K562 (cell line): ENCODE measurements around the gene ATXN1L. TPM values are rescaled to one million over a fixed set of nuclear protein-coding genes. Genes with fewer than 3 reads are reported as not detected.
"Not testable (repeated sequence)": the region's sequence is repeated elsewhere in the genome, so short reads cannot be mapped to it uniquely, and the experiment has no call there.

Source experiments
- ATAC-seq: fragments of 200-7000 bp; cut with Tn5 transposase; 3 replicates; pipeline ENCODE4 v1.9.1; 2020; ENCODE audit warnings: moderate library complexity
- BruUV-seq: library from RNA; stranded (reverse); fragments of 400-500 nt; replicated peaks from 2 replicates; lab custom pipeline; 2021; lab: Mats Ljungman, UMichigan
- CTCF ChIA-PET: fragments of 300-600 bp; formaldehyde crosslinking; extraction: SDS; loops from one replicate; lab custom pipeline; 2021; ENCODE audit warnings: low intra/inter-chr PET ratio; lab: Yijun Ruan, JAX
- POLR2A ChIA-PET: fragments of 300-600, 350-650 bp; sonication (Branson Sonifier 250); formaldehyde crosslinking; extraction: SDS; loops from one replicate; lab custom pipeline; 2021; ENCODE audit warnings: antibody characterized with exemption, inconsistent platforms; lab: Yijun Ruan, JAX
- DNase-seq, 4 experiments: peaks; one replicate each; pipeline versions ENCODE4 v3.0.0 to v3.0.0-alpha.2; 2011 to 2018; ENCODE audit warnings: low spot score in 3 of 4, mixed read lengths in 3 of 4; ENCODE audit errors: extremely low read depth in 1 of 4
- FAIRE-seq: peaks from 2 replicates; lab custom pipeline; 2011; peaks lifted over from hg19 to GRCh38; lab: Jason Lieb, UNC
- H2AFZ ChIP-seq: 2 replicates; pipeline ENCODE4 v1.6.0; 2011; ENCODE audit warnings: low read depth, low read length, control low read depth, inconsistent platforms
- H3K27ac ChIP-seq: fragments of 200-600 bp; 3 replicates; pipeline ENCODE4 v1.8.0; 2011; ENCODE audit warnings: low read depth, mild to moderate bottlenecking, control low read depth, inconsistent platforms, low read length, moderate library complexity, mixed read lengths; ENCODE audit errors: extremely low read depth
- H3K27me3 ChIP-seq, 2 experiments: fragments of 300-600 bp in 1 of 2; 2 replicates in 1 of 2; 3 replicates in 1 of 2; pipeline versions ENCODE4 v1.6.0 to v1.8.0; 2011; ENCODE audit warnings: inconsistent platforms in 2 of 2, low read length in 2 of 2, mild to moderate bottlenecking in 1 of 2, mixed read lengths in 1 of 2, moderate library complexity in 1 of 2; ENCODE audit not compliant: control insufficient read depth in 2 of 2, insufficient read depth in 2 of 2
- H3K36me3 ChIP-seq: fragments of 300-600 bp; 3 replicates; pipeline ENCODE4 v1.8.0; 2011; ENCODE audit warnings: mild to moderate bottlenecking, low read length, inconsistent platforms; ENCODE audit not compliant: control insufficient read depth, insufficient read depth
- H3K4me1 ChIP-seq, 2 experiments: fragments of 200-600 bp in 1 of 2; replicated peaks in 1 of 2; 2 replicates in 1 of 2; 3 replicates in 1 of 2; pipeline versions ENCODE4 v1.5.1 to v1.8.0; 2011; ENCODE audit warnings: inconsistent platforms in 2 of 2, low read length in 2 of 2, mild to moderate bottlenecking in 1 of 2, mixed read lengths in 1 of 2, moderate library complexity in 1 of 2; ENCODE audit not compliant: control insufficient read depth in 2 of 2, insufficient read depth in 2 of 2
- H3K4me2 ChIP-seq: 2 replicates; pipeline ENCODE4 v1.6.1; 2011; ENCODE audit warnings: low read length, control low read depth, inconsistent platforms, mixed read lengths; ENCODE audit not compliant: insufficient read depth
- H3K4me3 ChIP-seq: fragments of 200-600 bp; sonication (generic), shearing (Covaris generic); 2 replicates; pipeline ENCODE4 v1.5.1; 2016; ENCODE audit warnings: control low read depth, inconsistent platforms
- H3K79me2 ChIP-seq: fragments of 200-600 bp; 3 replicates; pipeline ENCODE4 v1.8.0; 2011; ENCODE audit warnings: low read length, inconsistent platforms; ENCODE audit not compliant: control insufficient read depth, insufficient read depth
- H3K9ac ChIP-seq, 2 experiments: 2 replicates each; pipeline versions ENCODE4 v1.6.0 to v1.6.1; 2011; ENCODE audit warnings: low read depth in 2 of 2, low read length in 2 of 2, control low read depth in 1 of 2, inconsistent platforms in 1 of 2, mild to moderate bottlenecking in 1 of 2, mixed read lengths in 1 of 2; ENCODE audit not compliant: insufficient read depth in 1 of 2
- H3K9me1 ChIP-seq: one replicate; pipeline ENCODE4 v1.6.0; 2011; ENCODE audit warnings: inconsistent platforms, mild to moderate bottlenecking, low read length, moderate library complexity; ENCODE audit not compliant: control insufficient read depth, insufficient read depth
- H3K9me3 ChIP-seq: replicated peaks from 2 replicates; pipeline ENCODE4 v1.5.1; 2011; ENCODE audit warnings: low read depth, low read length, inconsistent platforms; ENCODE audit not compliant: control insufficient read depth, insufficient read depth
- H4K20me1 ChIP-seq: replicated peaks from 2 replicates; pipeline ENCODE4 v1.6.1; 2011; ENCODE audit warnings: low read length, inconsistent platforms, mixed read lengths; ENCODE audit not compliant: control insufficient read depth, insufficient read depth
- ARID2 ChIP-seq: fragments of 450-650 bp; IDR thresholded peaks from 2 replicates; pipeline ENCODE4 v1.6.1; 2017; ENCODE audit warnings: antibody characterized with exemption, mild to moderate bottlenecking
- NCOR1 ChIP-seq: fragments of 450-650 bp; IDR thresholded peaks from 2 replicates; pipeline ENCODE4 v1.6.1; 2016; ENCODE audit warnings: mild to moderate bottlenecking, moderate library complexity
- PRPF4 ChIP-seq: fragments of 200-400 bp; formaldehyde crosslinking; IDR thresholded peaks from one replicate; pipeline ENCODE4 v1.6.1; 2017; ENCODE audit warnings: low read length, low read depth, mild to moderate bottlenecking; ENCODE audit not compliant: insufficient read depth, poor library complexity, severe bottlenecking
- ZNF121 ChIP-seq: sonication (generic); formaldehyde crosslinking; conservative IDR thresholded peaks from 2 replicates; pipeline ENCODE4 v1.8.0; 2022; ENCODE audit warnings: missing genetic modification reagents
- ZNF212 ChIP-seq: fragments of 450-650 bp; formaldehyde crosslinking; IDR thresholded peaks from 2 replicates; pipeline ENCODE4 v1.4.0; 2020; ENCODE audit warnings: mild to moderate bottlenecking
- ZNF507 ChIP-seq: conservative IDR thresholded peaks from 2 replicates; pipeline ENCODE4 v1.6.1; 2017; ENCODE audit warnings: missing genetic modification characterization, missing compliant biosample characterization
- WGBS: fragments of 100-300 bp; shearing (Covaris generic); methylation state at CpG from one replicate; pipeline ENCODE4 v1.1.6; 2016; ENCODE audit warnings: low coverage, mixed read lengths; ENCODE audit not compliant: insufficient coverage; ENCODE audit errors: missing lambda C conversion rate; 5-methylcytosine and 5-hydroxymethylcytosine counted together
- in situ Hi-C: fragments of 300-500 bp; cut with MboI; formaldehyde crosslinking; loops from 4 replicates; pipeline ENCODE4 v1.15.0; 2018; ENCODE audit warnings: inconsistent platforms, mixed read lengths
- intact Hi-C: fragments of 100-400 bp; cut with micrococcal nuclease; formaldehyde crosslinking; loops from 2 replicates; pipeline ENCODE4 v1.14.2; 2022
- polyA plus RNA-seq, 8 experiments: library from polyadenylated mRNA; depleted of rRNA in 4 of 8; stranded (reverse) in 5 of 8; unstranded in 3 of 8; fragments of >200 nt; fragmentation: Nextera tagmentation in 2 of 8; fragmentation: Illumina TruSeq in 1 of 8; extraction: Ambion mirVana in 2 of 8; extraction: Trizol in 1 of 8; gene quantifications; 2 replicates each; pipeline versions ENCODE4 v1.2.1 to v1.2.3, GENCODE V29; 2011 to 2014; ENCODE audit warnings: inconsistent platforms in 1 of 8, missing spikeins in 1 of 8
- total RNA-seq, 7 experiments: library from RNA; depleted of rRNA in 6 of 7; stranded (reverse); fragments of >200 nt in 6 of 7; fragmentation: Illumina TruSeq in 2 of 7; extraction: Trizol in 2 of 7; gene quantifications; 2 replicates each; pipeline versions ENCODE4 v1.2.1 to v1.2.3, GENCODE V29; 2011 to 2021; ENCODE audit warnings: low replicate concordance in 1 of 7

Gene ATXN1L
- total and polyA plus RNA-seq, 9 of the 15 experiments (the other 6 are each of a cell fraction or from before 2014, with no cell fraction given) = 1.4 to 11.3 (median 9.3) TPM

DNA sequence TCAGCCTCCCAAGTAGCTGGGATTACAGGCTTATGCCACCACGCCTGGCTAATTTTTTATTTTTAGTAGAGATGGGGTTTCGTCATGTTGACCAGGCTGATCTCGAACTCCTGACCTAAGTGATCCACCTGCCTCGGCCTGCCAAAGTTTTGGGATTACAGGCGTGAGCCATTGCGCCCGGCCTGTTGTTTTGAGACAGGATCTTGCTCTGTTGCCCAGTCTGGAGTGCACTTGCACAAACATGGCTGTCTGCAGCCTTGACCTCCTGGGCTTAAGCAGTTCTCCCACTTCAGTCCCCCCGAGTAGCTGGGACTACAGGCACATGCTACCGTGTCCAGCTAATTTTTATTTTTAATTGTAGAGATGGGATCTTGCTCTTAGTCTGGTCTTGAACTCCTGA, 58.5 kb downstream of the ATXN1L start:
- no peak for TF ChIP-seq ZNF507 (tag)
- no peak for TF ChIP-seq PRPF4
- peak; percentile 91 for TF ChIP-seq ZNF121 (CRISPR knock-in tag)
- TF ChIP-seq ZNF212 = no peak
- TF ChIP-seq ARID2 = no peak
- TF ChIP-seq NCOR1 = no peak
- intact Hi-C loops = no loop called here
- peaks cover 0 to 4% of the 10 kb centered on the region in 2 experiments; a peak in 2 of 5 replicates for H3K4me1 ChIP-seq

DNA sequence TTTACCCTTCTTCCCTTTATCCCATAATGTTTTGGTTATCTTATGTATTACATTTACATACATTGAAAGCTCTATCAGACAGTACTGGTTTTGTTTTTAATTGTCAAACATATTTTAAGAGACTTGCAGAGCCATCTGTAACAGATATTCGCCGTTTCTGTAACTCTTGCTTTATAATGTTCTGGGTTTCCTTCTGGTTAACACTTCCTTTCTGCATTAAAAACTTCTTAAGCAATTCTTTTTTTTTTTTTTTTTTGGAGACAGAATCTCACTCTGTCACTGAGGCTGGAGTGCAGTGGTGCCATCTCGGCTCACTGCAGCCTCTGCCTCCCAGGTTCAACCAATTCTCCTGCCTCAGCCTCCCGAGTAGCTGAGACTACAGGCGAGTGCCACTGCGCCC, 60.0 kb downstream of the ATXN1L start:
- H3K4me1 ChIP-seq, H3K9me3 ChIP-seq, BruUV-seq, intact Hi-C loops, H3K27ac ChIP-seq, H3K9me1 ChIP-seq, FAIRE-seq, H2AFZ ChIP-seq, DNase-seq, H3K4me3 ChIP-seq, H3K9ac ChIP-seq, ATAC-seq, in situ Hi-C loops, CTCF ChIA-PET, H3K4me2 ChIP-seq, H3K27me3 ChIP-seq: not testable (repeated sequence)
- peaks cover 31% of the 10 kb centered on the region; the same call in 1 of the 2 replicates for H4K20me1 ChIP-seq
- H3K36me3 ChIP-seq = peaks cover 30% of the 10 kb centered on the region
- H3K79me2 ChIP-seq = peaks cover 99% of the 10 kb centered on the region
- POLR2A ChIA-PET = interaction anchor here (0.8 to 1.1 kb wide), 2 partner anchors 14 to 24 kb away, joined by 3 read pairs; no protein-coding TSS in a partner anchor
- WGBS = 88% methylated on average over 6 of the region's 6 CpGs

More for the DNA sequence above, 58.5 kb downstream of the ATXN1L start:
- H3K4me3 ChIP-seq = no peak overlapping the region
- no peaks in the 10 kb centered on the region for H3K9me1 ChIP-seq
- CTCF ChIA-PET = no interaction called here
- BruUV-seq = no TSS peak
- H3K79me2 ChIP-seq = peaks cover 99% of the 10 kb centered on the region
- no peak overlapping the region for H3K27ac ChIP-seq
- no peak for FAIRE-seq
- ATAC-seq = no peak
- no peaks in the 10 kb centered on the region for H3K27me3 ChIP-seq
- H3K4me2 ChIP-seq = no peak overlapping the region
- H3K9me3 ChIP-seq = no peaks in the 10 kb centered on the region
- H4K20me1 ChIP-seq = peaks cover 29% of the 10 kb centered on the region; the same call in 1 of the 2 replicates
- no peak overlapping the region; a peak in 1 of 4 replicates for H3K9ac ChIP-seq
- no peak for DNase-seq
- H3K36me3 ChIP-seq = peaks cover 24% of the 10 kb centered on the region
- WGBS = 87% methylated on average over 9 of the region's 9 CpGs
- POLR2A ChIA-PET = interaction anchor here (0.6 to 1.2 kb wide), 4 partner anchors 8 to 15 kb away, joined by 3 to 8 read pairs (median 3); no protein-coding TSS in a partner anchor
- no peak overlapping the region for H2AFZ ChIP-seq
- in situ Hi-C loops = no loop called here

Other genes starting within 250 kb of the ATXN1L start
Only the 7 nearest of the 11 such genes appear.
- gene PHLPP2, start 121.3 kb upstream of the ATXN1L start, total RNA-seq (2014; rRNA removed) = 1.9 and 2.5 TPM in 2 replicates
- gene PHLPP2, start 121.3 kb upstream of the ATXN1L start, total RNA-seq (2014; rRNA removed; fragmentation: Illumina TruSeq; extraction: Trizol) = 2.6 and 2.7 TPM in 2 replicates
- gene PHLPP2, start 121.3 kb upstream of the ATXN1L start, total RNA-seq (2015; rRNA removed; fragmentation: Illumina TruSeq; extraction: Trizol) = 1.8 and 2.1 TPM in 2 replicates
- gene PHLPP2, start 121.3 kb upstream of the ATXN1L start, total RNA-seq (2021) = 3.1 TPM in 2 replicates
- 4.6 and 7.1 TPM in 2 replicates for gene PHLPP2, start 121.3 kb upstream of the ATXN1L start, polyA plus RNA-seq (2011; rRNA removed)
- 2.6 and 2.9 TPM in 2 replicates for gene PHLPP2, start 121.3 kb upstream of the ATXN1L start, polyA plus RNA-seq (2014; fragmentation: Illumina TruSeq; extraction: Trizol)
- gene PHLPP2, start 121.3 kb upstream of the ATXN1L start, polyA plus RNA-seq (2014; fragmentation: Nextera tagmentation; extraction: Ambion mirVana) = 1 to 10 TPM in 1 of 2 experiments, under 1 TPM in 1; 0.60 to 1.3 TPM
- gene PHLPP2, start 121.3 kb upstream of the ATXN1L start, polyA plus RNA-seq (2014; rRNA removed) = 2.6 and 2.9 TPM in 2 replicates
- 38.2 and 39.4 TPM in 2 replicates for gene AP1G1, start 37.1 kb upstream of the ATXN1L start, total RNA-seq (2014; rRNA removed)
- gene AP1G1, start 37.1 kb upstream of the ATXN1L start, total RNA-seq (2014; rRNA removed; fragmentation: Illumina TruSeq; extraction: Trizol) = 42.0 and 48.3 TPM in 2 replicates
- gene AP1G1, start 37.1 kb upstream of the ATXN1L start, total RNA-seq (2015; rRNA removed; fragmentation: Illumina TruSeq; extraction: Trizol) = 42.1 and 43.4 TPM in 2 replicates
- gene AP1G1, start 37.1 kb upstream of the ATXN1L start, total RNA-seq (2021) = 50.3 and 59.2 TPM in 2 replicates
- gene AP1G1, start 37.1 kb upstream of the ATXN1L start, polyA plus RNA-seq (2011; rRNA removed) = 56.9 and 61.2 TPM in 2 replicates
- 42.8 and 45.7 TPM in 2 replicates for gene AP1G1, start 37.1 kb upstream of the ATXN1L start, polyA plus RNA-seq (2014; fragmentation: Illumina TruSeq; extraction: Trizol)
- gene AP1G1, start 37.1 kb upstream of the ATXN1L start, polyA plus RNA-seq (2014; fragmentation: Nextera tagmentation; extraction: Ambion mirVana) = 10 to 100 TPM in 1 of 2 experiments, 1 to 10 TPM in 1; 7.0 to 13.6 TPM
- 25.4 and 26.8 TPM in 2 replicates for gene AP1G1, start 37.1 kb upstream of the ATXN1L start, polyA plus RNA-seq (2014; rRNA removed)
- gene ZNF821, start 38.2 kb downstream of the ATXN1L start, total RNA-seq (2014; rRNA removed) = 4.7 and 5.3 TPM in 2 replicates
- 2.8 and 3.7 TPM in 2 replicates for gene ZNF821, start 38.2 kb downstream of the ATXN1L start, total RNA-seq (2014; rRNA removed; fragmentation: Illumina TruSeq; extraction: Trizol)
- gene ZNF821, start 38.2 kb downstream of the ATXN1L start, total RNA-seq (2015; rRNA removed; fragmentation: Illumina TruSeq; extraction: Trizol) = 3.7 and 3.9 TPM in 2 replicates
- gene ZNF821, start 38.2 kb downstream of the ATXN1L start, total RNA-seq (2021) = 4.4 and 5.6 TPM in 2 replicates
- 3.0 and 4.2 TPM in 2 replicates for gene ZNF821, start 38.2 kb downstream of the ATXN1L start, polyA plus RNA-seq (2011; rRNA removed)
- 3.6 and 4.2 TPM in 2 replicates for gene ZNF821, start 38.2 kb downstream of the ATXN1L start, polyA plus RNA-seq (2014; fragmentation: Illumina TruSeq; extraction: Trizol)
- gene ZNF821, start 38.2 kb downstream of the ATXN1L start, polyA plus RNA-seq (2014; fragmentation: Nextera tagmentation; extraction: Ambion mirVana) = under 1 TPM; 0.38 to 0.51 TPM
- 3.1 and 7.7 TPM in 2 replicates for gene ZNF821, start 38.2 kb downstream of the ATXN1L start, polyA plus RNA-seq (2014; rRNA removed)
- 135 and 153 TPM in 2 replicates for gene IST1, start 49.6 kb downstream of the ATXN1L start, total RNA-seq (2014; rRNA removed)
- 188 and 204 TPM in 2 replicates for gene IST1, start 49.6 kb downstream of the ATXN1L start, total RNA-seq (2014; rRNA removed; fragmentation: Illumina TruSeq; extraction: Trizol)
- 153 and 168 TPM in 2 replicates for gene IST1, start 49.6 kb downstream of the ATXN1L start, total RNA-seq (2015; rRNA removed; fragmentation: Illumina TruSeq; extraction: Trizol)
- gene IST1, start 49.6 kb downstream of the ATXN1L start, total RNA-seq (2021) = 149 and 170 TPM in 2 replicates
- gene IST1, start 49.6 kb downstream of the ATXN1L start, polyA plus RNA-seq (2011; rRNA removed) = 324 and 334 TPM in 2 replicates
- gene IST1, start 49.6 kb downstream of the ATXN1L start, polyA plus RNA-seq (2014; fragmentation: Illumina TruSeq; extraction: Trizol) = 188 and 218 TPM in 2 replicates
- gene IST1, start 49.6 kb downstream of the ATXN1L start, polyA plus RNA-seq (2014; fragmentation: Nextera tagmentation; extraction: Ambion mirVana) = 100 to 1,000 TPM; 139 to 257 TPM
- 161 and 200 TPM in 2 replicates for gene IST1, start 49.6 kb downstream of the ATXN1L start, polyA plus RNA-seq (2014; rRNA removed)
- gene PKD1L3, start 154.4 kb downstream of the ATXN1L start, total RNA-seq (2014; rRNA removed) = not detected in 2 replicates
- gene PKD1L3, start 154.4 kb downstream of the ATXN1L start, total RNA-seq (2014; rRNA removed; fragmentation: Illumina TruSeq; extraction: Trizol) = not detected in 2 replicates
- gene PKD1L3, start 154.4 kb downstream of the ATXN1L start, total RNA-seq (2015; rRNA removed; fragmentation: Illumina TruSeq; extraction: Trizol) = not detected in 2 replicates
- not detected in 2 replicates for gene PKD1L3, start 154.4 kb downstream of the ATXN1L start, total RNA-seq (2021)
- gene PKD1L3, start 154.4 kb downstream of the ATXN1L start, polyA plus RNA-seq (2011; rRNA removed) = 0.01 TPM in 2 replicates
- gene PKD1L3, start 154.4 kb downstream of the ATXN1L start, polyA plus RNA-seq (2014; fragmentation: Illumina TruSeq; extraction: Trizol) = 0.03 TPM in 1 of 2 replicates, not detected in the other
- not detected for gene PKD1L3, start 154.4 kb downstream of the ATXN1L start, polyA plus RNA-seq (2014; fragmentation: Nextera tagmentation; extraction: Ambion mirVana)
- gene PKD1L3, start 154.4 kb downstream of the ATXN1L start, polyA plus RNA-seq (2014; rRNA removed) = not detected in 2 replicates
- gene DHODH, start 162.8 kb downstream of the ATXN1L start, total RNA-seq (2014; rRNA removed) = 12.7 and 15.9 TPM in 2 replicates
- 17.5 and 19.9 TPM in 2 replicates for gene DHODH, start 162.8 kb downstream of the ATXN1L start, total RNA-seq (2014; rRNA removed; fragmentation: Illumina TruSeq; extraction: Trizol)
- 12.7 and 14.9 TPM in 2 replicates for gene DHODH, start 162.8 kb downstream of the ATXN1L start, total RNA-seq (2015; rRNA removed; fragmentation: Illumina TruSeq; extraction: Trizol)
- 15.3 and 17.1 TPM in 2 replicates for gene DHODH, start 162.8 kb downstream of the ATXN1L start, total RNA-seq (2021)
- gene DHODH, start 162.8 kb downstream of the ATXN1L start, polyA plus RNA-seq (2011; rRNA removed) = 9.9 and 12.2 TPM in 2 replicates
- 17.8 and 18.0 TPM in 2 replicates for gene DHODH, start 162.8 kb downstream of the ATXN1L start, polyA plus RNA-seq (2014; fragmentation: Illumina TruSeq; extraction: Trizol)
- 1 to 10 TPM; 4.3 to 4.9 TPM for gene DHODH, start 162.8 kb downstream of the ATXN1L start, polyA plus RNA-seq (2014; fragmentation: Nextera tagmentation; extraction: Ambion mirVana)
- gene DHODH, start 162.8 kb downstream of the ATXN1L start, polyA plus RNA-seq (2014; rRNA removed) = 12.8 and 15.7 TPM in 2 replicates
- gene HP, start 208.5 kb downstream of the ATXN1L start, total RNA-seq (2014; rRNA removed) = not detected in 2 replicates
- gene HP, start 208.5 kb downstream of the ATXN1L start, total RNA-seq (2014; rRNA removed; fragmentation: Illumina TruSeq; extraction: Trizol) = not detected in 2 replicates
- gene HP, start 208.5 kb downstream of the ATXN1L start, total RNA-seq (2015; rRNA removed; fragmentation: Illumina TruSeq; extraction: Trizol) = not detected in 2 replicates
- 8.0 and 8.7 TPM in 2 replicates for gene HP, start 208.5 kb downstream of the ATXN1L start, total RNA-seq (2021)
- not detected in 2 replicates for gene HP, start 208.5 kb downstream of the ATXN1L start, polyA plus RNA-seq (2011; rRNA removed)
- not detected in 2 replicates for gene HP, start 208.5 kb downstream of the ATXN1L start, polyA plus RNA-seq (2014; fragmentation: Illumina TruSeq; extraction: Trizol)
- gene HP, start 208.5 kb downstream of the ATXN1L start, polyA plus RNA-seq (2014; fragmentation: Nextera tagmentation; extraction: Ambion mirVana) = under 1 TPM in 1 of 2 experiments, not detected in 1; 0.04 TPM
- not detected in 2 replicates for gene HP, start 208.5 kb downstream of the ATXN1L start, polyA plus RNA-seq (2014; rRNA removed)